AG09309 (cell line): ENCODE results near the gene COL4A4.

Experiments
- DNase-seq: peaks from one replicate; pipeline ENCODE4 v3.0.0-alpha.2; 2010; ENCODE audit warnings: low read depth
- H3K4me3 ChIP-seq: 2 replicates; pipeline ENCODE4 v1.5.1; 2011; ENCODE audit warnings: mild to moderate bottlenecking, low read depth, low read length, moderate library complexity; ENCODE audit not compliant: control insufficient read depth
- CTCF ChIP-seq: IDR thresholded peaks from 2 replicates; pipeline ENCODE4 v1.5.1; 2011; ENCODE audit warnings: mild to moderate bottlenecking, low read depth, low read length, inconsistent platforms; ENCODE audit not compliant: insufficient read depth, control insufficient read depth; ENCODE audit errors: missing control alignments

The COL4A4 gene

GRCh38 chr2:227052879-227053278, 111.1 kb downstream of the COL4A4 start:
- DNase-seq, result no peak
- TF ChIP-seq CTCF, result no peak
- H3K4me3 ChIP-seq, result no peak overlapping the region

- no peak for TF ChIP-seq CTCF
- H3K4me3 ChIP-seq, result no peak overlapping the region
- DNase-seq, result no peak
Measured at GRCh38 chr2:227043981-227044380, 120.0 kb downstream of the COL4A4 start.

- no peak for DNase-seq
- H3K4me3 ChIP-seq, result no peak overlapping the region
- TF ChIP-seq CTCF, result no peak
Measured at GRCh38 chr2:227038550-227039189, 125.3 kb downstream of the COL4A4 start.

GRCh38 chr2:227036527-227036926, 127.5 kb downstream of the COL4A4 start:
- H3K4me3 ChIP-seq, result no peak overlapping the region
- no peak for TF ChIP-seq CTCF
- no peak for DNase-seq

- TF ChIP-seq CTCF, result no peak
- DNase-seq, result no peak
- no peak overlapping the region for H3K4me3 ChIP-seq
Measured at GRCh38 chr2:227035711-227036367, 128.2 kb downstream of the COL4A4 start.

GRCh38 chr2:227033471-227034148, 130.4 kb downstream of the COL4A4 start:
- TF ChIP-seq CTCF, result peak; percentile 87
- H3K4me3 ChIP-seq, result no peak overlapping the region
- peak; percentile 21 for DNase-seq
